ENCODE results near the gene PEDS1.

The PEDS1 gene

GRCh38 chr20:50189681-50190250 is 36.2 kb upstream of the PEDS1 start:
- TF ChIP-seq CTCF (IDR thresholded peaks at IDR 0.05; ENCODE audit: insufficient read depth, missing control alignments) = no peak
- DNase-seq (ENCODE audit: insufficient read length, low spot score) (no peak), FAIRE-seq (no peak)

GRCh38 chr20:50188879-50189680 is 35.6 kb upstream of the PEDS1 start:
- no peak for FAIRE-seq

GRCh38 chr20:50188287-50188688 is 34.8 kb upstream of the PEDS1 start:
- no peak for TF ChIP-seq CTCF (IDR thresholded peaks at IDR 0.05; ENCODE audit: insufficient read depth, missing control alignments)
- FAIRE-seq = no peak
- no peak for DNase-seq (ENCODE audit: insufficient read length, low spot score)

More at GRCh38 chr20:50188879-50189680, 35.6 kb upstream of the PEDS1 start:
- no peak for DNase-seq (ENCODE audit: insufficient read length, low spot score)
- TF ChIP-seq CTCF (IDR thresholded peaks at IDR 0.05; ENCODE audit: insufficient read depth, missing control alignments) = no peak

- DNase-seq (ENCODE audit: insufficient read length, low spot score) = no peak
- FAIRE-seq = no peak
- no peak for TF ChIP-seq CTCF (IDR thresholded peaks at IDR 0.05; ENCODE audit: insufficient read depth, missing control alignments)
Measured at GRCh38 chr20:50187403-50188051, 34.0 kb upstream of the PEDS1 start.

- TF ChIP-seq CTCF (IDR thresholded peaks at IDR 0.05; ENCODE audit: insufficient read depth, missing control alignments) = no peak
- no peak for FAIRE-seq
- DNase-seq (ENCODE audit: insufficient read length, low spot score) = no peak
Measured at GRCh38 chr20:50186987-50187402, 33.5 kb upstream of the PEDS1 start.

GRCh38 chr20:50186151-50186885 is 32.8 kb upstream of the PEDS1 start:
- TF ChIP-seq CTCF (IDR thresholded peaks at IDR 0.05; ENCODE audit: insufficient read depth, missing control alignments) = peak; percentile 92
- FAIRE-seq (no peak), DNase-seq (ENCODE audit: insufficient read length, low spot score) (no peak)
